NCI-H1436 treated with DMSO at 0.1 percent for 48 hours (cell line): ENCODE measurements around the gene SNTB2.

Source experiments
- DNase-seq: peaks from one replicate; lab custom pipeline; 2025; lab: John Stamatoyannopoulos, UW

SNTB2 gene

GRCh38 chr16:69180011-69180338 lies 7.0 kb upstream of the SNTB2 start:
- DNase-seq: no peak

GRCh38 chr16:69182730-69183416 lies 4.1 kb upstream of the SNTB2 start:
- DNase-seq: no peak

DNA sequence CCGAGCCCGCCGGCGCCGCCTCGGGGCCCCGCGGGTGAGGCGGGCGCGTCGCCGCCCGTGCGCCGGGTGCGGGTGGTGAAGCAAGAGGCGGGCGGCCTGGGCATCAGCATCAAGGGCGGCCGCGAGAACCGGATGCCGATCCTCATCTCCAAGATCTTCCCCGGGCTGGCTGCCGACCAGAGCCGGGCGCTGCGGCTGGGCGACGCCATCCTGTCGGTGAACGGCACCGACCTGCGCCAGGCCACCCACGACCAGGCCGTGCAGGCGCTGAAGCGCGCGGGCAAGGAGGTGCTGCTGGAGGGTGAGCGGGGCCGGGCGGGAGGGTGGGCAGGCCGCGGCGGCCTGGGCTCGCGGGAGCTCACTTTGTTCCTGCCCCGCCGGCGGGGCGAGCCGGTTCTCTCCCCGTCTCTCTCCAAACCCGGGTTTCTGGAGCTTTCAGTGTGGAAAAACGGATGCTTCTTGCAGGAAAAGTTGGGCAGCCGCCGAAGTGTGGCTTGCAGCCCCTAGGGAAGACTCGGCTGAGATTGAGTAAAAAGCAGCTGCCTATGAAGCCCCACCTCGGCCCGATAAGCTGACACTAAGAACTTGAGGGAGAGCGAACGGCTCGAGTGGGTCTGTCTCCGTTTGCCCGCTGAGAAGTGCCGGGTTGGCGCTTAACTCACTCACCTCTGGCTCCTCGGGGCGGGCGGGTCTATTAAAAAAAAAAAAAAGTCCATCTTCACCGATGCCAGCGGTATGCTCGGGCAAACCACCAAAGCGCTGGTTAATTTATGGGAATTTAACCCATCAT lies 677 bp downstream of the SNTB2 start:
- DNase-seq: no peak

- no peak for DNase-seq
These were observed 1.2 kb downstream of the SNTB2 start for GRCh38 chr16:69188236-69188549.

GRCh38 chr16:69188716-69189115 lies 1.8 kb downstream of the SNTB2 start:
- no peak for DNase-seq

DNA sequence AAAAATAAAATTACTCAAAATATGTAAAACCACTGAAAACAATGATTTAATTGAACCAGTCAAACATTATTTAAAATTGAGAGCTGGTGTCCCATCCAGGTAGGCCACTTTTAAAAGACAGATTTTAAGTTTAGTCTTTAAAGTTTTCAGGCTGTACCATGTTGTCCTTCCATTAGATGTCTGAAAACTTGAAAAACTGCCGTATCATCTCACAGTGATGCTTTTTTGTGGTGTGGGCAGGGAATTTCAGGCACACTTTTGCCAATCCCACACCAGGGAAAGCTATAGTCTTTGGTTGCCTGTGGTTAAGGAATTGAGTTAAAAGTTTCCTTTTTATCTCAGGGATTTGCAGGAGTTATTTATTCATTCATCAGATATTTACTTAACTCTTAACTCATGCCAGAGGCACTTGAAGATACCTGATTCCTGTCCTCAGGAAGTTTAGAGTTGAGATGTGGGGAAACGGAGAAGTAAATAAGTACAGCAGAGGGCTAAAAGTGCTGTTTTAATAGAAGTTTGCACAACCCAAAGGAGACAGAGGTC lies 3.2 kb downstream of the SNTB2 start:
- DNase-seq: no peak

- DNase-seq: no peak
These were observed 3.6 kb downstream of the SNTB2 start for GRCh38 chr16:69190598-69190997.

- DNase-seq: no peak
These were observed 4.2 kb downstream of the SNTB2 start for GRCh38 chr16:69191136-69191535.

- no peak for DNase-seq
These were observed 6.9 kb downstream of the SNTB2 start for GRCh38 chr16:69193855-69194254.

- DNase-seq: no peak
These were observed 7.5 kb downstream of the SNTB2 start for GRCh38 chr16:69194488-69194887.

DNA sequence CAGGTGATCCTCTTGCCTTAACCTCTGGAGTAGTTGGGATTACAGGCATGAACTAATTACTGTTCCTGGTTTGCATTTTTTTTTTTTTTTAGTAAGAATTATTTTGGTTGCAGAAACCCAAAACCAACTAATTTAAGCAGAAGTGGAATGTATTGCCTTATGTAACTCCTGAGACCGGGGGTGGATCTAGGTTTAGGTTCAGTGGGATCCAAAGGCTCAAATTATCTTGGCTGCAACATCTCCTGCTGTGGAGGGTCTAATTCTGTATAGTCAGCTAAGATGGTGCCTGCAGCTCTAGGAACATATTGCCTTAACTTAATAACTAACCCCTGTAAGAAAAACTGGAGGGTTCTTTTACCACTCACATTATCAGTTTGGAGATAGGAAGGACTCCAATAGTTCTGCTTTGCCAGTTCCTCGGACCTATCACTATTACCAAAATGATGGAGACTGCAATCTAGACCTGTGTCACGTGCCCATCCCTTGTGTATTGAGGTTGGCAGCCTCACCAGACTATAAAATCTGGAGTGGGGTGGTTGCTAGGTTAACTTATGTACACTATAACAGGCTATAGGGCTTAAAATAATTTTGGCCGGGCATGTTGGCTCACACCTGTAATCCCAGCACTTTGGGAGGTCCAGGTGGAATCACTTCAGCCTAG lies 8.5 kb downstream of the SNTB2 start:
- no peak for DNase-seq

- no peak for DNase-seq
These were observed 10.6 kb downstream of the SNTB2 start for GRCh38 chr16:69197573-69197972.

DNA sequence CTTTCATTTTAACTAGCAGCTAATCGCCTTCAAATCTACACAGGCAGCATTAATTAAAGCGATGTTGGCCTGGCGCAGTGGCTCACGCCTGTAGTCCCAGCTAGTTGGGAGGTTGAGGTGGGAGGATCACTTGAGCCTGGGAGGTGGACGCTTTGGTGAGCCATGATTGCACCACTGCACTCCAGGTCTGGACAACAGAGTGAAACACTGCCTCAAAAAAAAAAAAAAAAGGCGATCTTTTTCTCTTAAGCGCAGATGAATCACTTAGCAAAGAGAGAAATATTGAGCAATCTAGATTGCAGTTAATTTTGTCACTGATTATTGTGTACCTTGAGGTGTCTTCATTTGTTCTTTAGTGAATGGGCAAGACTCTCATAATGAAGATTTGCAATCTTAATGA lies 12.4 kb downstream of the SNTB2 start:
- DNase-seq: no peak

DNA sequence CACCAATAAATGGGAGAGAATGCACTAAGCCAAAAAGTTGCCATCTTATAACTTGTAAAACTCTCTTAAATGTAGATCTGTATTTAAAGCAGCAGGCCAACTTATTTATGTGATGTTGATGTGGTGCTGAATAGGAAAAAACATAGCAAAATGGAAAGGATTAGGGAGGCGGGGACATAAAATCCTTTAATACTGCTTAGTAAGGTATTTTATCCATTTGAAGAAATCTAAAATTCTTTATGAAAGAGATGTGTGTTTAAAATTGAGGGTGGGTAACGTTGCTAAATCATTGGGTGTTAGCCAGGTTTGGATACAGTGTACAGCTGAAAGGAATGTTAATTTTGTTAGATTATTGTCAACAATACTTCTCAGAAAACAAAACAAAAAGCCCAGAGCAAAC lies 14.3 kb downstream of the SNTB2 start:
- no peak for DNase-seq

GRCh38 chr16:69201787-69202186 lies 14.8 kb downstream of the SNTB2 start:
- DNase-seq: no peak

DNA sequence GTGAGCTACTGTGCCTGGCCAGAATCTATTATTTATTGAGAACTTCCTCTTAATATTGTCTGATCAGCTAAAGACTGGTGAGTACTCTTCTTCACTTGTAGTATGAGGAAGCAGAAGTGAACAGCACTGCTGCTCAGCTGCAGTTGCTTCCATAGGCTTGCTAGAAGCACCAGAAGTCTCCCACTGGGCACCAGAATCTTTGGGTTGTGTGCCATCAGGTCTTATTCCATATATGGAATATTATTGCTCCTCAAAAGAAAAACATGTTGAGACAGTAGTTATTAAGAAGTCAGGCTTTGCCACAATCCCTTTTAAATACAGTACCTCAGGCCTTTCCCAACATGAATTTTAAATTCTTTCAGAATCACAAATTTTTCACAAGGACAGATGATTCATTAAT lies 17.2 kb downstream of the SNTB2 start:
- DNase-seq: no peak

DNA sequence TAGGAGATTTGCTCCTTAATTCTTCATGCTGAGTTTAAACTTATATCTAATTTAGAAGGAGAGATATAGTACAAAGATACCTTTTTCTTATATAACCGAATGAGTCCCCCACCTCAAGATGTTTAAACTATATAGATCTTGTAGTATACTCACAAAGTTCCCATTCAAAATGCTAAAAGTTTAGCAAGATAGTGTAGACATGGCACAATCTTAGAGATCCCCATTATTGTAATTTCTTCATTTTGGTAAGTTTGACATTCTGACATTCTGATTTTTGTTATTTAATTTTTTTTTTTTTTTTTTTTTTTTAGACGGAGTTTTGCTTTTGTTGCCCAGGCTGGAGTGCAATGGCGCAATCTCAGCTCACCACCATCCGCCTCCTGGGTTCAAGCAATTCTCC lies 22.8 kb downstream of the SNTB2 start:
- no peak for DNase-seq

GRCh38 chr16:69217433-69217832 lies 30.5 kb downstream of the SNTB2 start:
- DNase-seq: no peak

DNA sequence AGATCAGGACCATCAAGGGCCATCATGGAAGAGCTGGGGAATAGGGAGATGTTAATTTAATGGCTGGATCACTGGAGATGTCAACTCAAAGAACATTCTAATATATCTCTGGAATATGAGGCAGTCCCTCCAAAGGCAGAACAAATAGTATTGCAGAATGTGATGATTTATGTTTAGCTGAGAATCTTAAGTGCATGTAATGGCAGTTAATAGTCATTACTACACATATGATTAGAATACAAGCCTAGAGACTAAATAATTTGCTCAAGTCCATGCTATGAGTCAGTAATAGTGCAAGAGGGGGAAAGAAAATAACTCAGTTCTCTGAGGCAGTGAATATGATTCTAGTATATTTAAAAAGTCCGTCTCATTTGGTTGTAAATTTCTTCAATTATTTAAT lies 32.3 kb downstream of the SNTB2 start:
- DNase-seq: no peak

DNA sequence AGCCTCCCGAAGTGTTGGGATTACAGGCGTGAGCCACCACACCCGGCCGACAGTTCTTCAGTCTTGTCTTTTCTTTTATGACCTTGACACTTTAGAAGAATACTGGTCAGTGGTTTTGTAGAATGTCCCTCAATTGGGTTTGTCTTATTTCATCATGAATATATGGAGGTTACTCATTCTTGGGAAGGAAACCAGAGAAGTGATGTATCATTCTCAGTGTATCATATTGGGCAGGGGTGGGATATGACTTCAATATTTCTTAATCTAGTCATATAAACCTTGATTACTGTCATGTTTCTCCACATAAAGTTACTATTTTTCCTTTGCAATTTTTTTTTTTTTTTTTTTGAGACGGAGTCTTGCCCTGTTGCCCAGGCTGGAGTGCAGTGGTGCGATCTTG lies 36.9 kb downstream of the SNTB2 start:
- DNase-seq: no peak

GRCh38 chr16:69225121-69225520 lies 38.2 kb downstream of the SNTB2 start:
- no peak for DNase-seq

DNA sequence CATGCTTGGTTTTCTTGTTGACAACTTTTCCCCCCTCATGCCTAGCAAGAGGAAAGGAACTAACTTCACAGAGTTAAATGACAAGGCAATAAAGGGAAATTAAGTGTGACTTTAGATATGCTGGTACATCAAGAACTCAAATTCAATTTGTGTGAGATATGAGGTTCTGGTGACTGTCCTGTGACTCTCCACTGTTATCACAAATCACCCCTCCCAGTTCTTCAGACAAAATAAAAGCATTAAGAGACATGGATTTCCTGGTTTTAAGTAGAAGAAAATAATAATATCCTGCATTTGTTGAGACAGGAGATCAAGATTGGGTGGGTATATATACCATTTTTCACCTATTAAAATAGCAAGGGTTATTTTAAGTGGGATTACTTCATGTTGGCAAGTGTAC lies 46.2 kb downstream of the SNTB2 start:
- DNase-seq: no peak

DNA sequence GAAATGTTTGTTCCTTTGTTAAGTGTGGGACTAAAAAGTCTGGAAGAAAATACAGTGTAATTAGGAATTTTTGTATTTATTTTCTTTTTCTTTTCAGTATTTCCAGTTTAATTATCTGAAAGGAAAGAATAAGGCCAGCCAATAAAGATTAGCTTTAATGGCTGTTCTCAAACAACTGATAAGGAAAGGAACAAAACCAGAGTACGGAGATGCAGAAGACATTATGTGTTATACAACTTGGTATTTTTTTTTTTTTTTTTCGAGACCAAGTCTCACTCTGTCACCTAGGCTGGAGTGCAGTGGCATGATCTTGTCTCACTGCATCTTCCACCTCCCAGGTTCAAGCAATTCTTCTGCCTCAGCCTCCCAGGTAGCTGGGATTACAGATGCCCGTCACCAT lies 47.5 kb downstream of the SNTB2 start:
- no peak for DNase-seq
